HL-60 (cell line): ENCODE data around the gene LRRC41.
"Not testable (repeated sequence)": the region's sequence is repeated elsewhere in the genome, so short reads cannot be mapped to it uniquely, and the experiment has no call there.

Experiments used
- DNase-seq, 2 experiments: peaks; one replicate each; pipeline ENCODE4 v3.0.0-alpha.2; 2010 to 2020; ENCODE audit warnings: low read depth in 1 of 2, low spot score in 1 of 2
- H3K27ac ChIP-seq: fragments of 250-450 bp; sonication (Bioruptor Pico); replicated peaks from 2 replicates; pipeline ENCODE4 v1.5.1; 2020; ENCODE audit warnings: mild to moderate bottlenecking, moderate library complexity
- H3K27me3 ChIP-seq: fragments of 250-450 bp; sonication (Bioruptor Pico); 2 replicates; pipeline ENCODE4 v1.5.1; 2021; ENCODE audit warnings: mild to moderate bottlenecking, moderate library complexity; ENCODE audit not compliant: insufficient read depth, poor library complexity, severe bottlenecking
- H3K4me3 ChIP-seq: replicated peaks from 2 replicates; pipeline ENCODE4 v1.5.1; 2011; ENCODE audit warnings: mild to moderate bottlenecking, control low read depth, low read length; ENCODE audit not compliant: insufficient read depth
- GABPA ChIP-seq: IDR thresholded peaks from 2 replicates; pipeline ENCODE4 v1.6.1; 2012; ENCODE audit warnings: low read depth
- POLR2AphosphoS5 ChIP-seq: IDR thresholded peaks from 2 replicates; pipeline ENCODE4 v1.6.1; 2012; ENCODE audit warnings: low read depth
- SPI1 ChIP-seq: IDR thresholded peaks from 2 replicates; pipeline ENCODE4 v1.6.1; 2012; ENCODE audit warnings: low read depth, mild to moderate bottlenecking, borderline replicate concordance
- TF ChIP-seq, protein P1 (sequence below): IDR thresholded peaks from 2 replicates; pipeline ENCODE4 v1.6.1; 2012; ENCODE audit warnings: low read depth; ENCODE audit not compliant: insufficient replicate concordance
- TF ChIP-seq, protein P2 (sequence below): IDR thresholded peaks from one replicate; pipeline ENCODE4 v1.5.1; 2011; ENCODE audit warnings: low read length, control low read depth, inconsistent platforms; ENCODE audit not compliant: insufficient read depth

Gene LRRC41

DNA sequence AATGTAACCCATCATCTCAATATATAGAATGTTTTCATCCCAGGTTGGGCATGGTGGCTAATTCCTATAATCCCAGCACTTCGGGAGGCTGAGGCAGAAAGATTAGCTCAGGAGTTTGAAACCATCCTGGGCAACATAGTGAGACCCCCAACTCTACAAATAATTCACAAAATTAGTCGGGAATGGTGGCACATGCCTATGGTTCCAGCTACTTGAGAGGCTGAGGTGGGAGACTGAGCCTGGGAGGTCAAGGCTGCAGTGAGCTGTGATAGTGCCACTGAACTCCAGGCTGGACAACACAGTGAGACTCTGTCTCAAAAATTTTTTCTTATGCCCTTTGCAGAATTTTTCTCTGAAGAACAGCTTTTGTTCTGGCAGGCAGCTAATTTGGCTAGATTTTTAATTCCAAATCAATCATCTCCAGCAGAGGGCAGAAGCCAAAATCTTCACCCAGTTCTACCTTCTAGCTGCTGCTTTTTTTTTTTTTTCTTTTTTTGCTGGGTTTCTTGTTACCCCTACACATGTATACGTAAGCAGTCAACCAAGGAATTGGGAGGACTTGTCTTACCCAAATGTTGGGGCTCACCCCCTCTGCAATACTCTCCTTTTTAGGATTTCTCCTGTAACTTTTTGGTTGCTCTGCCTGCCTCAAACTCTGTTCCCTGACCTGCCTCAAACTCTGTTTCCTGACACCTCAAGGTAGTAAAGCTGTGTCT lies 58.6 kb downstream of the LRRC41 start:
- Histone ChIP-seq H3K4me3 (no peak overlapping the region), H3K27ac (no peak overlapping the region), H3K27me3 (no peaks in the 10 kb centered on the region)
- DNase-seq = peak in 1 of 2 experiments; percentile 19
- TF ChIP-seq GABPA (no peak), POLR2AphosphoS5 (no peak), SPI1 (no peak)
- TF ChIP-seq, protein P1, sequence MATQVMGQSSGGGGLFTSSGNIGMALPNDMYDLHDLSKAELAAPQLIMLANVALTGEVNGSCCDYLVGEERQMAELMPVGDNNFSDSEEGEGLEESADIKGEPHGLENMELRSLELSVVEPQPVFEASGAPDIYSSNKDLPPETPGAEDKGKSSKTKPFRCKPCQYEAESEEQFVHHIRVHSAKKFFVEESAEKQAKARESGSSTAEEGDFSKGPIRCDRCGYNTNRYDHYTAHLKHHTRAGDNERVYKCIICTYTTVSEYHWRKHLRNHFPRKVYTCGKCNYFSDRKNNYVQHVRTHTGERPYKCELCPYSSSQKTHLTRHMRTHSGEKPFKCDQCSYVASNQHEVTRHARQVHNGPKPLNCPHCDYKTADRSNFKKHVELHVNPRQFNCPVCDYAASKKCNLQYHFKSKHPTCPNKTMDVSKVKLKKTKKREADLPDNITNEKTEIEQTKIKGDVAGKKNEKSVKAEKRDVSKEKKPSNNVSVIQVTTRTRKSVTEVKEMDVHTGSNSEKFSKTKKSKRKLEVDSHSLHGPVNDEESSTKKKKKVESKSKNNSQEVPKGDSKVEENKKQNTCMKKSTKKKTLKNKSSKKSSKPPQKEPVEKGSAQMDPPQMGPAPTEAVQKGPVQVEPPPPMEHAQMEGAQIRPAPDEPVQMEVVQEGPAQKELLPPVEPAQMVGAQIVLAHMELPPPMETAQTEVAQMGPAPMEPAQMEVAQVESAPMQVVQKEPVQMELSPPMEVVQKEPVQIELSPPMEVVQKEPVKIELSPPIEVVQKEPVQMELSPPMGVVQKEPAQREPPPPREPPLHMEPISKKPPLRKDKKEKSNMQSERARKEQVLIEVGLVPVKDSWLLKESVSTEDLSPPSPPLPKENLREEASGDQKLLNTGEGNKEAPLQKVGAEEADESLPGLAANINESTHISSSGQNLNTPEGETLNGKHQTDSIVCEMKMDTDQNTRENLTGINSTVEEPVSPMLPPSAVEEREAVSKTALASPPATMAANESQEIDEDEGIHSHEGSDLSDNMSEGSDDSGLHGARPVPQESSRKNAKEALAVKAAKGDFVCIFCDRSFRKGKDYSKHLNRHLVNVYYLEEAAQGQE = no peak
- TF ChIP-seq, protein P2, sequence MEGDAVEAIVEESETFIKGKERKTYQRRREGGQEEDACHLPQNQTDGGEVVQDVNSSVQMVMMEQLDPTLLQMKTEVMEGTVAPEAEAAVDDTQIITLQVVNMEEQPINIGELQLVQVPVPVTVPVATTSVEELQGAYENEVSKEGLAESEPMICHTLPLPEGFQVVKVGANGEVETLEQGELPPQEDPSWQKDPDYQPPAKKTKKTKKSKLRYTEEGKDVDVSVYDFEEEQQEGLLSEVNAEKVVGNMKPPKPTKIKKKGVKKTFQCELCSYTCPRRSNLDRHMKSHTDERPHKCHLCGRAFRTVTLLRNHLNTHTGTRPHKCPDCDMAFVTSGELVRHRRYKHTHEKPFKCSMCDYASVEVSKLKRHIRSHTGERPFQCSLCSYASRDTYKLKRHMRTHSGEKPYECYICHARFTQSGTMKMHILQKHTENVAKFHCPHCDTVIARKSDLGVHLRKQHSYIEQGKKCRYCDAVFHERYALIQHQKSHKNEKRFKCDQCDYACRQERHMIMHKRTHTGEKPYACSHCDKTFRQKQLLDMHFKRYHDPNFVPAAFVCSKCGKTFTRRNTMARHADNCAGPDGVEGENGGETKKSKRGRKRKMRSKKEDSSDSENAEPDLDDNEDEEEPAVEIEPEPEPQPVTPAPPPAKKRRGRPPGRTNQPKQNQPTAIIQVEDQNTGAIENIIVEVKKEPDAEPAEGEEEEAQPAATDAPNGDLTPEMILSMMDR = peak; percentile 35

DNA sequence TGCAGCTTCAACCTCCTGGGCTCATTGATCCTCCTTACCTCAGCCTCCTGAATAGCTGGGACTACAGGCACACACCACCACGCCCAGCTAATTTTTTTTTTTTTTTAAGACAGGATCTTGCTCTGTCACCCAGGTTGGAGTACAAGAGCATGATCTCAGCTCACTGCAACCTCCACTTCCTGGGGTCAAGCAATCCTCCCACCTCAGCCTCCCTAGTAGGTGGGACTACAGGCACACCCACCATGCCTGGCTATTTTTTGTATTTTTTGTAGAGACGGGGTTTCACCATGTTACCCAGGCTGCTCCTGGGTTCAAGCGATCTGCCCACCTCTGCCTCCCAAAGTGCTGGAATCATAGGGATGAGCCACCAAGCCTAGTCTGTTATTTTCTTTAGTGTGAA lies 59.6 kb downstream of the LRRC41 start:
- not testable (repeated sequence) for H3K27me3 ChIP-seq, H3K4me3 ChIP-seq, DNase-seq, H3K27ac ChIP-seq

DNA sequence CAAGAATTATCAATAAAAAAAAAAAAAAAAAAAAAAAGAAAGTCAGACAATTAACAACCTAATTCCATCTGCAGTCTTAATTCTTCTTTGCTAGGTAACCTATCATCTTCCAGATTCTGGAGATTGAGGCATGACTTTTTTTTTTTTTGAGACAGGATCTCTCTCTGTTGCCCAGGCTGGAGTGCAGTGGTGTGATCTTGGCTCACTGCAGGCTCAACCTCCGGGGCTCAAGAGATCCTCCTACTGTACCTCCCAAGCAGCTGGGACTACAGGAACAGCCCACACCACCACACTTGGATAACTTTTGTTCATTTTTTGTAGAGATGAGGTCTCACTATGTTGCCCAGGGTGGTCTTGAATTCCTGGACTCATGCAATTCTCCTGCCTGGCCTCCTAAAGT lies 60.5 kb downstream of the LRRC41 start:
- no peak for TF ChIP-seq SPI1
- no peaks in the 10 kb centered on the region for H3K27me3 ChIP-seq

DNA sequence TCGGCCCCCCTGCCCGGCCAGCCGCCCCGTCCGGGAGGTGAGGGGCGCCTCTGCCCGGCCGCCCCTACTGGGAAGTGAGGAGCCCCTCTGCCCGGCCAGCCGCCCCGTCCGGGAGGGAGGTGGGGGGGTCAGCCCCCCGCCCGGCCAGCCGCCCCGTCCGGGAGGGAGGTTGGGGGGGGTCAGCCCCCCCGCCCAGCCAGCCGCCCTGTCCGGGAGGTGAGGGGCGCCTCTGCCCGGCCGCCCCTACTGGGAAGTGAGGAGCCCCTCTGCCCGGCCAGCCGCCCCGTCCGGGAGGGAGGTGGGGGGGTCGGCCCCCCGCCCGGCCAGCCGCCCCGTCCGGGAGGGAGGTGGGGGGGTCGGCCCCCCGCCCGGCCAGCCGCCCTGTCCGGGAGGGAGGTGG lies 61.7 kb downstream of the LRRC41 start:
- H3K27ac ChIP-seq, H3K4me3 ChIP-seq, H3K27me3 ChIP-seq, DNase-seq: not testable (repeated sequence)

More for the DNA sequence above, 60.5 kb downstream of the LRRC41 start:
- H3K4me3 ChIP-seq = no peak overlapping the region
- no peak for DNase-seq
- H3K27ac ChIP-seq = no peak overlapping the region

DNA sequence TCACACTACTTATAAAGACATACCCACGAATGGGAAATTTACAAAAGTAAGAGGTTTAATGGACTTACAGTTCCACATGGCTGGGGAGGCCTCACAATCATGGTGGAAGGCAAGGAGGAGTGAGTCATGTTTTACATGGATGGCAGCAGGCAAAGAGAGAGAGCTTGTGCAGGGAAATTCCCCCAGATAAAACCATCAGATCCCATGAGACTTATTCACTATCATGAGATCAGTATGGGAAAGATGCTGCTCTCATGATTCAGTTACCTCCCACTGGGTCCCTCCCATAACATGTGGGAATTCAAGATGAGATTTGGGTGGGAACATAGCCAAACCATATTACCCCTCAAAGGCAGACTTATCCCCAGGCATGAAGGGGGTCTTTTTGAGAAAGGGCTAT lies 64.6 kb downstream of the LRRC41 start:
- H3K27ac ChIP-seq, H3K27me3 ChIP-seq, H3K4me3 ChIP-seq, DNase-seq: not testable (repeated sequence)

DNA sequence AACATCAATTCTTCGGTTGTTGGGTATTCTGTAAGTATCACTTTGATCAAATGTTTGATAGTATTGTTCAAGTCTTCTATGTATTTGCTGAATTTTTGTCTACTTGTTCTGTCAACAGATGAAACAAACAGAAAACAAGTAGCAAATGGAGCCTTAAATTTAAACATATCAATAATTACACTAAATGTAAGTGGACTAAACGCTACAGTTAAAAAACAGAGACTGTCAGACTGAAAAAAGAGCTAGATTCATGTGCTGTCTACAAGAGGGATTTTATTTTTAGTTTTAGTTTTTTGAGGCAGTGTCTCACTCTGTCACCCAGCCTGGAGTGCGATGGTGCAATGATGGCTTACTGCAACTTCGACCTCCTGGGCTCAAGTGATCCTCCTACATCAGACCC lies 66.5 kb downstream of the LRRC41 start:
- Histone ChIP-seq H3K4me3 (no peak overlapping the region), H3K27ac (no peak overlapping the region), H3K27me3 (no peaks in the 10 kb centered on the region)
- DNase-seq = no peak
- no peak for TF ChIP-seq SPI1
- no peak for TF ChIP-seq GABPA
- TF ChIP-seq, protein P2 = no peak
- no peak for TF ChIP-seq POLR2AphosphoS5
- TF ChIP-seq, protein P1 = no peak

DNA sequence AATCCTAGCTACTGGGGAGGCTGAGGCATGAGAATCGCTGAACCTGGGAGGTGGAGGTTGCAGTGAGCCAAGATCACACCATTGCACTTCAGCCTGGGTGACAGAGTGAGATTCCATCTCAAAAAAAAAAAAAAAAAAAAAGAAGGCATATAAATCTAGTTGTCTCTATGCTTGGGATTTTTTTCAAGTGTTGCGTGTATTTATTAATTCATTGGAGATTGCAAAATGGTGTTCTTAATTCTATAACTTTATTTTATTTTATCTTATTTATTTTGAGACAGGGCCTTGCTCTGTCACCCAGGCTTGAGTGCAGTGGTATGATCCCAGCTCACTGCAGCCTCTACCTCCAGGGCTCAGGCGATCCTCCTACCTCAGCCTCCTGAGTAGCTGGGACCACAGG lies 72.2 kb downstream of the LRRC41 start:
- not testable (repeated sequence) for H3K27ac ChIP-seq, H3K4me3 ChIP-seq, DNase-seq, H3K27me3 ChIP-seq
